HL-60 (cell line): ENCODE data around the gene LRATD1.

Experiments used
- POLR2AphosphoS5 ChIP-seq: IDR thresholded peaks from 2 replicates; pipeline ENCODE4 v1.6.1; 2012; ENCODE audit warnings: low read depth
- TF ChIP-seq, protein P1 (sequence below): IDR thresholded peaks from one replicate; pipeline ENCODE4 v1.5.1; 2011; ENCODE audit warnings: low read length, control low read depth, inconsistent platforms; ENCODE audit not compliant: insufficient read depth
- TF ChIP-seq, protein P2 (sequence below): IDR thresholded peaks from 2 replicates; pipeline ENCODE4 v1.6.1; 2012; ENCODE audit warnings: low read depth; ENCODE audit not compliant: insufficient replicate concordance

DNA sequence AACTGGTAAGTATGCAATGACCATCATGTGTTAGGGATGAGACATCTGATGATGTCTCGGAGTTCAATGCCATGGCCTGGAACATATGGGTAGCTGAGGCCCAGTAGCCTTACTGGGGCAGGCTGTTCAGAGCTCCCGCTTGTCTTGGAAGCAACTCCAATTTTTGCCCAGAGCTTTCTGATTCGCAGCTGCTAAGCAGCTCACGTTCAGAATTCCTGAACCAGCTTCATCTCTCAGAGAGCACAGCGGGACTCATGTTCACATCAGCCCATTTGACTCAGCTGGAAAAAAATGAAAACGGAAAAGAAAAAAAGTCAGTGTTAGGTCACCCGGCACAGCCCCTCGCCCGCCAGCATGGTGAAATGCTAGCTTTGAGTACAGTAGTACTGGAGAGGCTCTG is 16.8 kb upstream of the LRATD1 start:
- TF ChIP-seq, protein P1, sequence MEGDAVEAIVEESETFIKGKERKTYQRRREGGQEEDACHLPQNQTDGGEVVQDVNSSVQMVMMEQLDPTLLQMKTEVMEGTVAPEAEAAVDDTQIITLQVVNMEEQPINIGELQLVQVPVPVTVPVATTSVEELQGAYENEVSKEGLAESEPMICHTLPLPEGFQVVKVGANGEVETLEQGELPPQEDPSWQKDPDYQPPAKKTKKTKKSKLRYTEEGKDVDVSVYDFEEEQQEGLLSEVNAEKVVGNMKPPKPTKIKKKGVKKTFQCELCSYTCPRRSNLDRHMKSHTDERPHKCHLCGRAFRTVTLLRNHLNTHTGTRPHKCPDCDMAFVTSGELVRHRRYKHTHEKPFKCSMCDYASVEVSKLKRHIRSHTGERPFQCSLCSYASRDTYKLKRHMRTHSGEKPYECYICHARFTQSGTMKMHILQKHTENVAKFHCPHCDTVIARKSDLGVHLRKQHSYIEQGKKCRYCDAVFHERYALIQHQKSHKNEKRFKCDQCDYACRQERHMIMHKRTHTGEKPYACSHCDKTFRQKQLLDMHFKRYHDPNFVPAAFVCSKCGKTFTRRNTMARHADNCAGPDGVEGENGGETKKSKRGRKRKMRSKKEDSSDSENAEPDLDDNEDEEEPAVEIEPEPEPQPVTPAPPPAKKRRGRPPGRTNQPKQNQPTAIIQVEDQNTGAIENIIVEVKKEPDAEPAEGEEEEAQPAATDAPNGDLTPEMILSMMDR, result no peak
- TF ChIP-seq POLR2AphosphoS5, result no peak
- TF ChIP-seq, protein P2, sequence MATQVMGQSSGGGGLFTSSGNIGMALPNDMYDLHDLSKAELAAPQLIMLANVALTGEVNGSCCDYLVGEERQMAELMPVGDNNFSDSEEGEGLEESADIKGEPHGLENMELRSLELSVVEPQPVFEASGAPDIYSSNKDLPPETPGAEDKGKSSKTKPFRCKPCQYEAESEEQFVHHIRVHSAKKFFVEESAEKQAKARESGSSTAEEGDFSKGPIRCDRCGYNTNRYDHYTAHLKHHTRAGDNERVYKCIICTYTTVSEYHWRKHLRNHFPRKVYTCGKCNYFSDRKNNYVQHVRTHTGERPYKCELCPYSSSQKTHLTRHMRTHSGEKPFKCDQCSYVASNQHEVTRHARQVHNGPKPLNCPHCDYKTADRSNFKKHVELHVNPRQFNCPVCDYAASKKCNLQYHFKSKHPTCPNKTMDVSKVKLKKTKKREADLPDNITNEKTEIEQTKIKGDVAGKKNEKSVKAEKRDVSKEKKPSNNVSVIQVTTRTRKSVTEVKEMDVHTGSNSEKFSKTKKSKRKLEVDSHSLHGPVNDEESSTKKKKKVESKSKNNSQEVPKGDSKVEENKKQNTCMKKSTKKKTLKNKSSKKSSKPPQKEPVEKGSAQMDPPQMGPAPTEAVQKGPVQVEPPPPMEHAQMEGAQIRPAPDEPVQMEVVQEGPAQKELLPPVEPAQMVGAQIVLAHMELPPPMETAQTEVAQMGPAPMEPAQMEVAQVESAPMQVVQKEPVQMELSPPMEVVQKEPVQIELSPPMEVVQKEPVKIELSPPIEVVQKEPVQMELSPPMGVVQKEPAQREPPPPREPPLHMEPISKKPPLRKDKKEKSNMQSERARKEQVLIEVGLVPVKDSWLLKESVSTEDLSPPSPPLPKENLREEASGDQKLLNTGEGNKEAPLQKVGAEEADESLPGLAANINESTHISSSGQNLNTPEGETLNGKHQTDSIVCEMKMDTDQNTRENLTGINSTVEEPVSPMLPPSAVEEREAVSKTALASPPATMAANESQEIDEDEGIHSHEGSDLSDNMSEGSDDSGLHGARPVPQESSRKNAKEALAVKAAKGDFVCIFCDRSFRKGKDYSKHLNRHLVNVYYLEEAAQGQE, result no peak
